Astrocyte (in vitro differentiated cells and primary cell): ENCODE data around the gene PPP1R12B. TPM values are rescaled to one million over a fixed set of nuclear protein-coding genes. Genes with fewer than 3 reads are reported as not detected.
"Not testable (repeated sequence)": the region's sequence is repeated elsewhere in the genome, so short reads cannot be mapped to it uniquely, and the experiment has no call there.

Experiments used
- DNase-seq: peaks from one replicate; pipeline ENCODE4 v3.0.0-alpha.2; 2010; ENCODE audit warnings: low read depth
- FAIRE-seq: peaks from 2 replicates; lab custom pipeline; 2011; peaks lifted over from hg19 to GRCh38; lab: Jason Lieb, UNC
- H2AFZ ChIP-seq: 2 replicates; pipeline ENCODE4 v1.6.0; 2012; ENCODE audit warnings: low read depth, low read length, inconsistent platforms
- H3K27ac ChIP-seq: 2 replicates; pipeline ENCODE4 v1.5.1; 2011; ENCODE audit warnings: low read depth, low read length, inconsistent platforms
- H3K27me3 ChIP-seq: 2 replicates; pipeline ENCODE4 v1.6.0; 2011; ENCODE audit warnings: low read length, inconsistent platforms; ENCODE audit not compliant: insufficient read depth
- H3K36me3 ChIP-seq: 2 replicates; pipeline ENCODE4 v1.5.1; 2011; ENCODE audit warnings: low read length, inconsistent platforms; ENCODE audit not compliant: insufficient read depth
- H3K4me1 ChIP-seq: 2 replicates; pipeline ENCODE4 v1.5.1; 2011; ENCODE audit warnings: low read length, inconsistent platforms; ENCODE audit not compliant: insufficient read depth
- H3K4me2 ChIP-seq: 2 replicates; pipeline ENCODE4 v1.6.0; 2012; ENCODE audit warnings: low read length, inconsistent platforms
- H3K4me3 ChIP-seq: 2 replicates; pipeline ENCODE4 v1.5.1; 2011; ENCODE audit warnings: low read depth, mild to moderate bottlenecking, low read length, inconsistent platforms; ENCODE audit not compliant: insufficient read depth
- H3K79me2 ChIP-seq: 2 replicates; pipeline ENCODE4 v1.6.0; 2012; ENCODE audit warnings: mild to moderate bottlenecking, low read length, inconsistent platforms; ENCODE audit not compliant: insufficient read depth
- H3K9ac ChIP-seq: 2 replicates; pipeline ENCODE4 v1.6.0; 2012; ENCODE audit warnings: mild to moderate bottlenecking, low read length, inconsistent platforms
- H3K9me3 ChIP-seq: 2 replicates; pipeline ENCODE4 v1.5.1; 2012; ENCODE audit warnings: low read depth, mild to moderate bottlenecking, low read length, inconsistent platforms; ENCODE audit not compliant: insufficient read depth
- H4K20me1 ChIP-seq: 2 replicates; pipeline ENCODE4 v1.6.0; 2012; ENCODE audit warnings: low read length, inconsistent platforms; ENCODE audit not compliant: insufficient read depth
- H3K27ac Mint-ChIP-seq: one replicate; pipeline ENCODE4 v1.8.0; 2021; ENCODE audit warnings: mild to moderate bottlenecking, mixed read lengths; ENCODE audit not compliant: unreplicated experiment
- H3K27me3 Mint-ChIP-seq: one replicate; pipeline ENCODE4 v1.8.0; 2021; ENCODE audit warnings: low read depth, mixed read lengths; ENCODE audit not compliant: unreplicated experiment
- H3K36me3 Mint-ChIP-seq: one replicate; pipeline ENCODE4 v1.8.0; 2021; ENCODE audit warnings: low read depth, mixed read lengths; ENCODE audit not compliant: unreplicated experiment
- H3K4me1 Mint-ChIP-seq: one replicate; pipeline ENCODE4 v1.8.0; 2021; ENCODE audit warnings: low read depth, mixed read lengths; ENCODE audit not compliant: unreplicated experiment
- H3K4me3 Mint-ChIP-seq: one replicate; pipeline ENCODE4 v1.8.0; 2021; ENCODE audit warnings: mild to moderate bottlenecking, moderate library complexity, mixed read lengths; ENCODE audit not compliant: unreplicated experiment
- H3K9me3 Mint-ChIP-seq: one replicate; pipeline ENCODE4 v1.8.0; 2021; ENCODE audit warnings: mild to moderate bottlenecking, mixed read lengths; ENCODE audit not compliant: unreplicated experiment
- EZH2 ChIP-seq: IDR thresholded peaks from 2 replicates; pipeline ENCODE4 v1.6.1; 2012; ENCODE audit warnings: mild to moderate bottlenecking, low read length, inconsistent platforms; ENCODE audit not compliant: insufficient read depth
- total RNA-seq: library from RNA; stranded (reverse); gene quantifications from 2 replicates; pipeline ENCODE4 v1.2.1, GENCODE V29; 2021
- TF ChIP-seq, protein P1 (sequence below): IDR thresholded peaks from 2 replicates; pipeline ENCODE4 v1.5.1; 2011; ENCODE audit warnings: low read depth, mild to moderate bottlenecking, inconsistent platforms, low read length, moderate library complexity; ENCODE audit not compliant: insufficient read depth

The PPP1R12B gene
- total RNA-seq, 1 donor from 2014 or later = 12.2 TPM

DNA sequence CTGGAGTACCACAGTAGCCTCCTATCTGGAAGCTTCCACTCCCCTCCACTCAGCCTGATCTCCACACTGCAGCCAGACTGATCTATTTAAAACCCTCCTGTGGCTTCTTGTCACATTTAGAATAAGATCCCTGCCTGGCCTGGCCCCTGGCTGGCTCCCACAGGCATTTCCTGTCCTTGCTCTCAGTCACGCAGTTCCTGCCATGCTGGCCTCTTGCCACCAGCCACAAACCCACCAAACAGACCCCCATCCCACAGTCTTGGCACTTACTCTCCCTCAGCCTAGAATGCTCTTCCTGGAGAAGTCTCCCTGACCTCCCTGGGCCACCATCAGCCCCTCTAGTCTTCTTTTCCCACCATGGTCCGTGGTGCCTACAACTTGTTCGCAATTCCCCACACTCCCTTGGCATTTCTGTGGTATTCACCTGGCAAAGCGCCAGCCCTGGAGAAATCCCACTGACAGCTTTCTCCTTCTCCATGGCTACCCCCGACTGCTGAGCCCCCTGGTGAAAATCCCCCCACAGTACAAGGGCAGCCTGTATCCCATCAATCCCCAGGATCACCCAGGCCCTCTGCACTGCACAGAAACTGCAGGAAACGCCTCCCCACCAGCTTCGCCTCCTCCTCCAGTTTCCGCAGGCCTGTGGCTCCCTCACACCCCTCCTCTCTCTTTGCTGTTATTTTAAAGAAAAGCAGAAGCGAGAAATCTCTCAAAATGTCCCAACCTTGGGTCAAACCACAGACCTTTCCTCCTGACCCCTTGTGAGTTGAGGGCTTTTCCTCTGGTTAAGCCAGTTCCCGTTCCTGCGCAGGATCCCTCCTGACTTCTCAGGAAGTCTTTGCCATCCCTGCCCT is 267.2 kb downstream of the PPP1R12B start:
- TF ChIP-seq, protein P1, sequence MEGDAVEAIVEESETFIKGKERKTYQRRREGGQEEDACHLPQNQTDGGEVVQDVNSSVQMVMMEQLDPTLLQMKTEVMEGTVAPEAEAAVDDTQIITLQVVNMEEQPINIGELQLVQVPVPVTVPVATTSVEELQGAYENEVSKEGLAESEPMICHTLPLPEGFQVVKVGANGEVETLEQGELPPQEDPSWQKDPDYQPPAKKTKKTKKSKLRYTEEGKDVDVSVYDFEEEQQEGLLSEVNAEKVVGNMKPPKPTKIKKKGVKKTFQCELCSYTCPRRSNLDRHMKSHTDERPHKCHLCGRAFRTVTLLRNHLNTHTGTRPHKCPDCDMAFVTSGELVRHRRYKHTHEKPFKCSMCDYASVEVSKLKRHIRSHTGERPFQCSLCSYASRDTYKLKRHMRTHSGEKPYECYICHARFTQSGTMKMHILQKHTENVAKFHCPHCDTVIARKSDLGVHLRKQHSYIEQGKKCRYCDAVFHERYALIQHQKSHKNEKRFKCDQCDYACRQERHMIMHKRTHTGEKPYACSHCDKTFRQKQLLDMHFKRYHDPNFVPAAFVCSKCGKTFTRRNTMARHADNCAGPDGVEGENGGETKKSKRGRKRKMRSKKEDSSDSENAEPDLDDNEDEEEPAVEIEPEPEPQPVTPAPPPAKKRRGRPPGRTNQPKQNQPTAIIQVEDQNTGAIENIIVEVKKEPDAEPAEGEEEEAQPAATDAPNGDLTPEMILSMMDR = no peak
- TF ChIP-seq EZH2 = no peak
- FAIRE-seq (no peak), DNase-seq (peak; percentile 81)
- H4K20me1 ChIP-seq = no peaks in the 10 kb centered on the region
- H3K79me2 ChIP-seq = no peaks in the 10 kb centered on the region
- peak overlapping the region; percentile 21 for H3K9ac ChIP-seq
- Mint-ChIP-seq H3K36me3 (peaks cover 6% of the 10 kb centered on the region), H3K27ac (peak overlapping the region; percentile 95), H3K4me1 (peaks cover 47% of the 10 kb centered on the region), H3K27me3 (peaks cover 28% of the 10 kb centered on the region), H3K9me3 (peaks cover 2% of the 10 kb centered on the region), H3K4me3 (peak overlapping the region; percentile 47)
- no peak overlapping the region for H2AFZ ChIP-seq
- peaks cover 38% of the 10 kb centered on the region for H3K4me1 ChIP-seq
- H3K9me3 ChIP-seq = no peaks in the 10 kb centered on the region
- no peaks in the 10 kb centered on the region for H3K36me3 ChIP-seq
- peaks cover 5% of the 10 kb centered on the region for H3K27me3 ChIP-seq
- peak overlapping the region; percentile 76 for H3K4me2 ChIP-seq
- peak overlapping the region; percentile 44 for H3K27ac ChIP-seq
- H3K4me3 ChIP-seq = no peak overlapping the region

DNA sequence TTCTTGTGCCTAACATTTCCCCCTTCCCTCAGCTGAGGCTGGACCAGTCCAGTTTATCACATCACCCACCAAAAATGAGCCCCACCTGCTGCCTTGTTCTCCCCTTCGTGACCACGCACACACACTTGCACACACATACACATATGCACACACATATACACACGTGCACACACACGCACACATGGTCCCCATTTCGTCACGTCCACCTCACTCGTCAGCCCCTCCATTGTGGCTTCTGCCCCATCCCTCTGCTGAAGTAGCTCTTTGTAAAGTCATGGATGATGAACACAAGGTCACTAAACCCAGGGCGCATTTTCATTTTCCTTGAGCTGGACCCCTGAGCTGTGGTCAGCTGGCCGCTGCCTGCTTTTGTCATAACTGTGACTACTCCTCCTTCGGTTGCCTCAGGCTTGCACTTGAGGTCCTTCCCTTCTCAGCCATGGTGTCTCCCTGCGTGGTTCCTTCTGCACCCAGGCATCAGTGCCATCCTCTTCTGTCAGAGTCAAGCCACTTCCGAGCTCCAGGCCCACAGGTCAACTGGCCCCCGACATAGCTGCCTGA is 267.9 kb downstream of the PPP1R12B start:
- DNase-seq (no peak), FAIRE-seq (no peak)
- H3K79me2 ChIP-seq = no peaks in the 10 kb centered on the region
- H3K4me1 Mint-ChIP-seq = peaks cover 48% of the 10 kb centered on the region
- TF ChIP-seq, protein P1 = no peak
- TF ChIP-seq EZH2 = no peak
- H3K4me1 ChIP-seq = peaks cover 38% of the 10 kb centered on the region
- H2AFZ ChIP-seq = no peak overlapping the region
- H3K4me3 ChIP-seq = no peak overlapping the region
- H4K20me1 ChIP-seq = no peaks in the 10 kb centered on the region
- H3K27ac ChIP-seq = no peak overlapping the region
- no peaks in the 10 kb centered on the region for H3K9me3 ChIP-seq
- H3K9ac ChIP-seq = peak overlapping the region; percentile 21
- no peak overlapping the region for H3K27ac Mint-ChIP-seq
- no peaks in the 10 kb centered on the region for H3K36me3 ChIP-seq
- peaks cover 7% of the 10 kb centered on the region for H3K27me3 ChIP-seq
- H3K4me2 ChIP-seq = peak overlapping the region; percentile 76
- peaks cover 32% of the 10 kb centered on the region for H3K27me3 Mint-ChIP-seq
- no peak overlapping the region for H3K4me3 Mint-ChIP-seq
- peaks cover 2% of the 10 kb centered on the region for H3K9me3 Mint-ChIP-seq
- H3K36me3 Mint-ChIP-seq = peaks cover 6% of the 10 kb centered on the region

DNA sequence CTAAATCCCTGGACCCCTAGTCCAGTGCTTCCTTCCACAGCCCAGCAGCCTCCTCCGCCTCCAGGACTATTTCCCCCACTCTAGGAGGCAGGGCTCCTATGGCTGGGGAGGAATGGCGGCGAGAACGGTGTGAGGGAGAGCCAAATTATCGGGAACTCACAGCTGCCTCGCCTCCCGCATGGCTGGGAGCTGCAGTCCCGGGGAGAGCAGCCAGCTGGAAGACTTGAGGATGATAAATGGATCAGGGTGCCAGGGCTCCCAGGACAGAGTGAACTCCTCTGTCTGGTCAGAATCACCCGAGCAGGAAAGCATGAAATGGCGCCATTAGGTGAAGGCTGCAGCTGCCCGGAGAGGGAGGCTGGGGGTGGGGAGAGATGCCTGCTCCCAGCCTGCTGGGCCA is 270.5 kb downstream of the PPP1R12B start:
- H3K4me3 Mint-ChIP-seq, H3K79me2 ChIP-seq, H3K36me3 ChIP-seq, FAIRE-seq, H3K9me3 ChIP-seq, H3K36me3 Mint-ChIP-seq, H3K27me3 ChIP-seq, H3K27ac Mint-ChIP-seq, H3K9me3 Mint-ChIP-seq, H4K20me1 ChIP-seq, H3K9ac ChIP-seq, H3K4me3 ChIP-seq, H2AFZ ChIP-seq: not testable (repeated sequence)
- Mint-ChIP-seq H3K4me1 (peaks cover 58% of the 10 kb centered on the region), H3K27me3 (peaks cover 29% of the 10 kb centered on the region)
- H3K4me2 ChIP-seq = peak overlapping the region; percentile 68
- peak overlapping the region; percentile 14 for H3K27ac ChIP-seq
- DNase-seq = peak; percentile 37
- peaks cover 49% of the 10 kb centered on the region for H3K4me1 ChIP-seq
